ENCODE data around the gene GALNT17.

Gene GALNT17

DNA sequence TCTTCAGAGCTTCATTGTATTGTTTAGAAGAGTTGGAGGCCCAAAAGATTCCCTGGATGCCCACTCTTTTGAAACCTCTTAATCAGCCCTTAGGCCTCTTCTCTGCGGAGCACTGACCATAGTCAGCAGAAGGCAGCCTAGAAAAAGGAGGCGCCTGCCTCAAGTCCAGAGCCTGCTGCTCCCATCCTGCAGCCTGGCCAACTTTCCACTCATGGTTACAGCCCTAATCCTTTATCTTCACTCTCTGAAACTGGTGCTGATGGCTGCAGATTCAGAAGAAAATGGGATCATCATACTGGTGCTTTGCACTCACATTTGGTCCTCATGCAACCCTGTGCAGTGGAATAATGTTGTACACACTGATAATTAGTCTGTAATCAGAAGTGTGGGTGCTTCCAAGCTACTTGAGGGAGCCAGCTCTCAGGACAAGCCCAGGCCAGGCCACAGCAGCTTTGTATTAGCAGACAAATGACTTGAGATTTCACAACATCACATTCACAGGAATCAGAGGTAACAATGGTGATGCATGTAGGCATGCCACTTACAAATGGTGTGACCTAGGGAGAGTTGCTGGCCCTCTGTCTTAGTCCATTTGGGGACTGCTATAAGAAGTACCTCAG is 272.9 kb downstream of the GALNT17 start:
- no peak for DNase-seq

DNA sequence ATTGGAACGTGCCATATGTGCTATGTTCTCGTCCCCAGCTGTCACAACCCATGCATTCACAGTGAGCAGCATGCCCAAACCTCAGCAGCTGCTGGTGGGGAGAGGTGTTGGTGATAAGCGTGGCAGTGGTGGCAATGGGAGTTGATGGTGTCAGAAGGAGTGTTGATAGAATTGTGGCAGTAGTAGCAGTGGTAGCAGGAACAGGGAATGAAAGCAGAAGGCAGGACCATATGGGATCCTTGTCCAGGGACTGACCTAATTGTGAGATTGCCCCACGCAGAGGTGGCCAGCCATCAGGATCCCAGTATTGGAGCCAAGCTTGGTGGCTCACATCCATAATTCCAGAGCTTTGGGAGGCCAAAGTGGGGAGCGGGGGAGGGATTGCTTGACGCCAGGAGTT is 276.3 kb downstream of the GALNT17 start:
- no peak for DNase-seq

DNA sequence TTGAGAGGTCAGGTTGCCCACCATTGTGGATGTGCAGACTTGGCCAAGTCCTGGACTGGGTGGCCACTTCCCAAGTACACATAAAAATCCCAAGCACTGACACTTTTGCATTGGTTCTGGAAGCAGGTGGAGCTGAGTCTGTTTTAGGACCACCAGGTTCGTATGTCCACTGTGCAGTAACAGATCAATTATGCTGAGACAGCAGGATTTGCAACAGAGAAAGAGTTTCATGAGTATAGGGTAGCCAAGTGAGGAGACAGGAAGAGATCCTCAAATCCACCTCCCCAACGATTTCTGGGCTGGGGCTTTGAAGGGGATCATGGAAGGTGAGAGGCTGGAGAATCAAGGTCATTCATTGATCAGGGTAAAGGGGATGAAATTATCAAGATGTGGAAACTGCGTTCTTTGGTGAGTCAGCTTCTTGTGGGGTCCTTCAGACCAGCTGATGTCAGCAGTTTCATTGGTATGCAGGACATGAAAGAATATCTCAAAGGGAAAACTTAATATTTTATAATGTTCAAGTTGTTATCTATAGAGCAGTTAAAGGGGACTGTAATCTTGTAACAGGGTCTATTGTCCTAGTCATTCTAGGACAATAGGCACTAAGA is 277.7 kb downstream of the GALNT17 start:
- no peak for DNase-seq

DNA sequence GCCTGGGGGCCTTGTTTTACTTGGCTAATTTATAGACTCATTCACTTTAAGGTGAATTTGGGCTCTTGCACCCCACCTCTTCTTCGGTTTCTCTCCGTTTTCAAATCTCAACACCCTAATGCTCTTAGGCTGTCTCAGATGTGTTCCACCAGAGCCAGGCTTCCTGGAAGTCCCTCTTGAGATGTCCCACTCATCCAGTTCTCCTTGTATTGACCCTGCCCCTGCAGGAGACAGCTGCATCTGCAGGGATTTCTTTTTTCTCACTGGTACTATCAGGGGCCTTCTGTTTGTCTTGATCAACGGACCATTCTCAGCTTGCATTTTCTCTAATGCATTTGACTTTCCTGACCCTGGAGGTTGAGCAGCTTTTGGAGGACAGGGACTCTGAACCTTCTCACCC is 279.5 kb downstream of the GALNT17 start:
- no peak for DNase-seq

DNA sequence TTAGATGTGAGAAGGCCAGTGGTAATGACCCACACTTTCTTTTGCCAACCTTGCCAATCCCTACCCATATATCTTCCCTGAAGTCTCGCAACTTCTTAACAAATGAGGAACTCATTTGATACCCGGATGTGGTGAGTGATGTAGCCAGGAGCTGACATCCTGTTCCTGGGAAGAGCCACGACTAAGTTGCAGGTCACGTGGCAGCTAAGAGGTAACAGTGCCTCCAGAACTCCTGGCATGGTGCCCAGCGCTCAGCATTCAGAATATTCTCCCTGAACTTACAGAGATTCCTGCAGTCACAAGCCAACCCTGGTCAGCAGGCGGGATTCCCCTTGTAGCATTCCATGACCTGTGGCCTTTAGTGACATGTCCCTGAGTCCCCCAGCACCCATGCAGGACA is 282.5 kb downstream of the GALNT17 start:
- no peak for DNase-seq

DNA sequence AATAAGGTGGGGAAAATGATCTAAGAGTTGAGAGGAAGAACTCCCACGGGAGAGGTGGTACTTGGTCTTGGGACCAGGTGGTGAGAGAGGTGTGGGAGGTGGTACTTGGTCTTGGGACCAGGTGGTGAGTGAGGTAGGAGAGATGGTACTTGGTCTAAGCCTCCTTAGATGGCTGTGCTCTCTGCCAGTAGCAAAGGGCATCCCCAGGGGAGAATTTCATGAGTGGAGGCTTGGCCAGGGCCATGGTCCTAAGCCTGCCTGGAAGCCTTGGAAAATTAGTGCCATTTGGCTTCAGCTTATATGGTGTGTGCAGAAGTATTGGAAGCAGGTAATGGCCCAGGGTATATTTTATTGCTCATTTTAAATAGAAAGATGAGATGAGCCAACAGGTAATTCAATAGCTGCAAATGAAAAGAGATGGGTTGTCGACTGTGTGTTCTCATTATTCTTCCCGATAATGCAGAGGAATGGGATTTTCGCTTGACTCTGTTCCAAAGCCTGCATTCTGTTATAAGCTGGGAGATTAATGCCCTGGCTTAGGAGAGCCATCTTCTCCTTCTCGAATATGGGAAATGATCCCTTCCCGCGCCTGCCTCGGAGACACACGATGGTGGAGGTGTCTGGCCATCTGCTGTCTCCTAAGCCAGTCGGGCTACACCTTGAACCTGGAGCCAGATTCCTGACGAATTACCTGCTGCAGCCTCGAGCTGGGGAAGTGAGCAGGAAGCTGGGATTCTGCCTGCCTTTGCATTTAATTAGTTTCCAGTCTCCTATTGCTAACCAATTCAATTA is 287.8 kb downstream of the GALNT17 start:
- no peak for DNase-seq

DNA sequence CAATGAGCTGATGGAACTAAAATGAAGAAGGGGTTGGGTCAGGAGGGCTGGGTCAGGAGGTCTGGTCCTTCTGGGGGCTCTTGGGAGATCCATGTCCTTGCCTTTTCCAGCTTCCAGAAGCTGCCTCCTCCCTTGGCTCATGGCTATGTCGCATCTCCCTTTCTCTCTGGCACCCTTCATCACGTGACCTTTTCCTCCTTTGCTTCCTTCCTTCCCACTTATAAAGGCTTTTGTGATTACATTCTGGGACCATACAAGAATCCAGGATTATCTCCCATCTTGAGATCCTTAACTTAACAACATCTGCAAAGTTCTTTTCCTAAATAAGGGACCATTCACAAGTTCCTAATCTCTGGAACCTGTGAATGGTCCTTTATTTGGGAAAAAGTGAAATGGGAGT is 290.2 kb downstream of the GALNT17 start:
- DNase-seq, result no peak

DNA sequence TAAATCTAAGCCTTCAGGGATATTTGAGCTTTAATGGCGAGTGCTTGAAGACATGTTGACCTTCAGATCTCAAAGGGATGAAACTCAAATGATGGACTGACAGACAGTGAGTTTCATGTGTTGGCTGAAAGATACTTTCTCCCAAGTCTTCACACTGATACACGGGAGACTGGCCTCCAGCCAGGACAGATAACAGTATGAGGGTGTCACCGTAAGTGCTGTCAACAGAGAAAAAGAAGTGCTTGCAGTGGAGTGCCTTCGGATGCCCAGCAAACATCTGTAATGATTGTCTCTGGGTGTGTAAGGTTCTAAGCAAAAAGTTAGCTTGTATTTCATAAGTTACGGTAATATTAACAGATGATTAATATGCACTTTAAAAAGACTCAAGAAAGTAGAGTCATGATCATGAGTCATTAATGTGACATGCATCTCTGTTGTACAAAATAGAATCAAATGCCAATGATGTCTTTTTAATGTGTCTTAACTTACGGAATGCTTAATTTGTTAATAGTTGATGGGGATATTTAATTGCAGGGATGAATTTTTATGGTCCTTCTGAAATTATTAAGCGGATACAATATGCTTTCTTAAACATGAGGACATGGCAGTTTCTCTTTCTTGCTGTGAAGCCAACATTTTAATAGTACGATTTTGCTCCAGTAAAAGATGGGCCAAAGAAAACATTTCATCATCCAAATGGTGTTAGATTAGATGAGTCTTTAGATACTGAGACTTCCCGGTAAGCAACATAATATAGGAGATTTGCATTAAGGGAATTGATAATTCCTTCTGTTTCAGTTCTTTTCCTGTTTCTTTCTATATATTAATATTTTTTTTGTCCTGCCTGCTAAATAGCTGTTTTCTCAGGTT is 292.5 kb downstream of the GALNT17 start:
- no peak for DNase-seq

DNA sequence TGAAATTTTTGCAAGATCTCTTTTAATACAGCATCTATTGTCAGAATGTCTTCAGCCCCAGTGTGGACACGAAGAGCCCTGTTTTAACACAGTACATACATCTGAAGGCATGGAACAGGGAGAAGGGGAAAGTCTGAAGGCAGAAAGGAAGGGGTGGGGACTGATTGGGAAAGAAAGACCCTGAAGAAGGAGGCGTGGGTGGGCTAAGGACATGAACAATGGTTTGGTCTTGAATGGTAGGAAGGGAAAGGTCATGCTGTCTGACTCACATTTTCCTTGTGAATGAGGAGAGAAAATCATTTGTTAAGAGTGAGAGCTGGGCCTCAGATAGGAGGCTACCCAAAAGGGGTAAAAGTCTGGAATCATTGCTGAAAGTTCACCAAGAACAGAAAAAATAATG is 297.1 kb downstream of the GALNT17 start:
- no peak for DNase-seq

DNA sequence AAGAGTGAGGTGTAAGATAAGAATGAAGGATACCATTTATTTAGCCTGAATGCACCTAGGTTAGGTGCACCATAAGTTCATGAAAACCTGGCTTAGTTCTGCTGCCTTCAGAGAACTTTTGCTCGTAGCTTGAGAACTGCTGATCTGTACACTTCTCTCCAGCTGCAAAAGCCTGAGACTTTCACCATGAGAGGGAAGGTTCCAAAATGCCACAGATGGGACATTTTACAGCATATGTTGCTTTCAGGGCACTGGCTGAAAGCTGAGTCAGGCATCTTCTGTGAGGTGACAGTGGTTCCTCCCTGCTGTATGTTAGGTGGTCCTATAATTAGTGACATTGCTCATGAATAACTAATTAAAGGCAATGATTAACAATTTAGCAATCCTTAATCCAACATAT is 298.3 kb downstream of the GALNT17 start:
- DNase-seq, result no peak

DNA sequence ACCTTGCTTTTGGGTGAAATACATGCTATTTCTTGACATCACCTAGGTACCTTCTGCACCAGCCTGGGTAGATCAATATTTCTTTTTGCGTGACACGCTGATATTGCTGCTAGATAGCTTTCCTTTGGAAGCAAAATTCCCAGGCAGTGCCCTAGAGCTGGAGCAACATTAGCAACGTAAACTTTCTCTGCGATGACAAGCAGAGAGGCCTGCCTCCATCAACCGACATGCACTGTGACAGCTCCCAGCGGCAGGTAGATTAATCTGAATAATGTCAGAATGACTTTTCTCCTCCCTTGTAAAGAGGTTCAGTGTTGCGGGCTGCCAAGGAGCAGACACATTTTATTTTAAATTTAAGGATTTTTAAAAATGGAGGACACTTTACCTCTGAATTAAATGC is 307.4 kb downstream of the GALNT17 start:
- no peak for DNase-seq

DNA sequence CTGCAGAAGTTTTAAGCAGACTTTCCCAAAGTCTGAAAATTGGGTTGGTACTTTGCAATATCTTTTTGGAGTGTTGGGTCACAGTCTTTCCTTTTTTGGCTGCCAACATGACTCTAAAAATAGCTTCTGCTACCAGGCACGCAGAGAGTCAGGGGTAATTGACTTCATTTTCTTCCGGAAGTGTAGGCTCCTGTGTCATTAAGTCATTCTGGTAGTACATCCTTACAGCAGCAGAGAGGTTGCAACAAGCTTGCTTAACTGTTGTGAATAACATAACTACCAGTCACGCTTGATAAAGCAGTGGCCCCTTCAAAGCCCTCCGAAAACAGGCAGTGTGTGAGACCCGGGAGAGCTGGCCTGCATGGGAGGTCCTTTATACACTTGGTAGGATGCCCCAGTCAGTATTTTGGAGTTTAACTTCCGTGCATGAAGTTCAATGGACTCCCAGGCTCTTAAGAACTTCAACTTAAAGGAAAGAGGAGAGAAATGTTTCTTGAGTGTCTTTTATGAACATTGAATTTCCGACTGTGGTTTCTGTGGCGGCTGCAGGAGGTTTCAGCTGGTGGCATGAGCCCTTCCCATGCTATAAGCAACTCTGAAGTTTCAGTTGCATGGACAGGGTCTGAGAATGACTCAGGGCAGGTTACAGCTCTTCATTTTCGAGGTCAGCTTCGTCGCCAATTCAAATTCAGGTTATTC is 310.7 kb downstream of the GALNT17 start:
- DNase-seq, result no peak

DNA sequence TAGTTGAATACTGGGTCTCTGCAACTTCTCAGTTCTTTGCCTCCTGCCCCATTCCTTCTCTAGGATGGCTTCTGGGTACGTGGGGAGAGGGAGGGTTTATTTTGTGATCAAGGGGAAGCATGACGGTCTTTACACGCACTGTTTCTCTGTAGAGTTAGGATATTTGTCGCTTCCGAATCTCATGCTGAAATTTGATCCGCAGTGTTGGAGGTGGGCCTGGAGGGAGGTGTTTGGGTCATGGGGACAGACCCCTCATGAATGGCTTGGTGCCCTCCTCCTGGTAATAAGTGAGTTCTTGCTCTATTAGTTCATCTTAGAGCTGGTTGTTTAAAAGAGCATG is 311.2 kb downstream of the GALNT17 start:
- no peak for DNase-seq

DNA sequence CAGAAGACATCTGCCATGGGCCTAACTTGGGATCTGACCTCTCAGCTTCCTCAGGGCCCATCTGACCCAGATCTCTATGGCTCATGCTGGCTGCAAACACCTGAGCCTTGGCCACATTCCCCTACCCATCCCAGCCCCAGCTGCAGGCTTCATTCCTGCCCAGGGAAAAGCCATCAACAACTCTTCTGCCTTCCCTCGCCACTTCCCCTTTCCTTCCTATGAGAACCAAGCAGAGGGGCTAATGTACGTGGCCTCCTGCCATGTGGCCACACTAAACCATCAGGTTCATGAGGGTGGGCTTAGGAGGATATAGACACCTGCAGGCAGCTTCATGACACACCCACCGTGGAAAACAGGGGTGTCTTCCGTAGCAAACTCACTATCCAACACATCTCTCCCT is 312.2 kb downstream of the GALNT17 start:
- DNase-seq, result no peak

DNA sequence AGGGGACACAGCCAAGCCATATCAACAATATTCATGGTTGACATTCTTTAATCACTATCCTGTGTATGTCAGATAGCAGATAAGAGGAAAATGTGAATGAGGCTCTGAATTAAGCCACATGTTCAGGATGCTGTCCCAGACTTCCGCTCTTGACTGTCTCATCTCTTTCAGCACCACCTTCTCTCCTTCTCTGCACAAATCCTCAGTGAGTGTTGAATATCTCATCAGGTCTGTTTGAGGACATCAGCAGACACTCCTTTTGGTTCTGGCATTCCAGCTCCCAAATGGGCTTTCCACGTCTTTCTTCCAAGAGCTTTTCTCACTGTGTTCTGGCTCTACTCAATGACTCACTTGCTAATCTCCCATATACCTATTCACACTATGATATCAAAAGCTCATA is 321.7 kb downstream of the GALNT17 start:
- DNase-seq, result no peak

DNA sequence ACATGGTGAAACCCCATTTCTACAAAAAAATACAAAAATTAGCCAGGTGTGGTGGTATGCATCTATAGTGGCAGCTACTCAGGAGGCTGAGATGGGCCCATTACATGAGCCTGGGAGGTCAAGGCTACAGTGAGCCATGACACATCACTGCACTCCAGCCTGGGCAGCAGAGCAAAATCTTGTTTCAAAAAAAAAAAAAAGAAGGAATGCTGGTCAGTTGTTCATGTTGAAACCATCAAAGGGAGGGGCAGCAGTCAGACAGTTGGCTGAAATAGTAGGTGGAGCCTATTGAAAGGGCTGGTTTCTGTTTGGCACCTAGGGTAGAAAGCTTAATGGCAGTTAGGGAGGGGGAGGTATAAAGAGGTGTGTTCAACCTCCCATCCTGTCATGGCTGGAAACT is 323.0 kb downstream of the GALNT17 start:
- DNase-seq, result no peak

DNA sequence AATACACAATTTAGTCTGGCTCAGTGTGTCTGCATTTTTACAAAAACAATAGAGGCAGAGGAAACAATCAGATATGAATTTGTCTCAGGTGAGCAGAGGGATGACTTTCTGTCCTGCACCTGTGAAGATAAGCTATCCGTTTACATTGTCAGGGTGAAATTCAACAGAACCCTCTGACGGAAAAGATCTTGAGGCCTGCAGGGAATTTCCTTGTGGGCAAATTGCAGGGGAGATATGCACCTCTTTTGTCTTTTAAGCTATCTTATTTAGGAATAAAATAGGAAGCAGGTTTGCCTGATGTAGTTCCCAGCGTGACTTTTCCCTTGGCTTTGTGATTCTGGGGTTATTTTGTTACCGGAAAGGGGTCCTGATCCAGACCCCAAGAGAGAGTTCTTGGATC is 325.1 kb downstream of the GALNT17 start:
- DNase-seq, result no peak

DNA sequence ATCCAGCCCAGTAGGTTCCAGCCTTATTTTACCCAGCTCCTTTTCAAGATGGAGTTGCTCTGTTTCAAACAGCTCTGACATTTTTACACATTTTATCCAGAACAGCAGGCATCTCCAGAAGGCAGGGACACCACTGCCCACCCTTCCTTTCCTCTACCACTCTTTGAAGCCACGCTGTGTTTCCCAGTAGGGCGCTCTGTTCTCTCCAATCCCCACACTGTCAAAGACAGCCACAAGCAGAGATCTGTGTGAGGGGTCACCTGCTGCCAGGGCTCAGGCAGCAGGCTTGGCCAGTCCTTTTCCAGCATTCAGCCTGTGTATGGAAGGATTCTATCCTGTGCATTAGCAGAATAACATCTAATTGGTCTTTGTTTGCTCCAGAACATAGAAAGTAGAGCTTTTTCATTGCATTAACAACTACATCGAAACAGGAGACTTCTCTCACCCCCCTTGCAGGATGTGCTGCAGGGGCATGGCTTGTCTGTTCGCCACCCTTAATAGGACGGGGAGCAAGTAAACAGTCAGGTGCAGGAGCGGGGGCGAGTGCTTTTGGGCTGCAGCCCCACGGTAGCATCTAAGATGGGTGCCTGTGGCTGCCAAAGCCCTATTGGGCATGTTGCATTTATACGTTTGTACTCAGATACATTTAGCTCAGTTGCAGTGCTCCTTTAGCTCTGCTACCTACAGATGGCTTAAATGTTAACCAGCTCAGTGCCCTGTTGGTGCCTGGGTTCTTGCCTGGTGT is 326.1 kb downstream of the GALNT17 start:
- no peak for DNase-seq

DNA sequence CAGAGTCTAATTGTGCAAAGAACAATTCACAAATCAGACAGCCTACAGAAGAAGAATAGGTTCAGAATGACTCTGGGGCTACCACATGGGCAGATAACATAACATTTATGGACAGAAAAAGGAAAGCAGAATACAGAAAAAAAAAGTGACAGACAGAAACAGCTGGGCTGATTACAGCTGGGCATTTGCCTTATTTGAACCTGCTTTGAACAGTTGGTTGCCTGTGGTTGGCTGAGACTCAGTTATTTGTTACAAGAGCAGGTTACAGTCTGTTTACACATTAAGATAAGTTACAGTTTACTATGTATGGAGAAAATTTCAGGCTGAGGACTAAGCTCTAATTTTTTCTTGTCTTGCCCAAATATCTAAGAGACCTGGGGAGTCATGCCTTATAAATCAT is 327.2 kb downstream of the GALNT17 start:
- DNase-seq, result no peak

DNA sequence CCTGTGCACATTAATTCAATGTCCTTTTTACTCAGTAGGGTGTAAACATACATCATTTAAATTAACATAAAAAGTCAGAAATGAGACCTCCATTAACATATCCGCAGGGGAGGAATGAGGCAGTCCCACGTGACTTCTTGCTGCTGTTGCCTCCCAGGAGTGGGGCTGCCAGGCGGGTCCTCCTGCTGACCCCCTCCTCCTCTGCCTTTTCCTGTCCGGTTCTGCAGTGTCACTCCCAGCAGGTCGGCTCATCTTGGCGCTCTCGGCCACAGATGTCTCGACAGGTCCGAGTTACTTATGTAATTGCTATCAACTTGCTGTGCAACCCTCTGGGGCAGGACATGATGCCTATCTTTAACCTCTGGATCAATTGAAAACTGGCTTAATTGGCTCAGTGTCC is 329.6 kb downstream of the GALNT17 start:
- no peak for DNase-seq

DNA sequence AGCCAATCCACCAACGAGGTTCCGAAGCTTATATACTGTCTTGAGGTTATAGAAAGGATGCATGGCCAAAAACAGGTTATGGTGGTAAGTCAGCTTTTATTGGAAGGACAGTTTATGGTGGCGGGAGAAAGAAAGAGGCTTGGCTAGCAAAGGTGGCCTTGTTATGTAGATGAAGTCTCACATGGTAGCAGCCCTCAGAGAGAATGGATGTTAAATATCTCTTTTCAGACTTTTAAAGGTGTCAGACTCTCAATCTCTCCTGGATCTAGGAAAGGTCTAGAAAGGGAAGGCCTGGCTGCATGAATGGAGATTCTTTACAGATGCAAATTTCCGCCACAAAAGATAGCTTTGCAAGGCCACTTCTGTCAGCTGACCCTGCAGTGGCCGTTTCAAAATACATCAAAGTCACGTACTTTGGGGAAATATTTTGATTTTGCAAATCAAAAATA is 333.8 kb downstream of the GALNT17 start:
- DNase-seq, result no peak
